DOHH2 (cell line): Measurements from ENCODE around the gene TCERG1L.

ENCODE experiments used
- H3F3A ChIP-seq: fragments of 200-600 bp; sonication (generic), shearing (Covaris generic); 2 replicates; pipeline ENCODE4 v1.6.0; 2016; ENCODE audit warnings: antibody characterized with exemption, mild to moderate bottlenecking; ENCODE audit not compliant: control insufficient read depth, insufficient read depth
- H3K27ac ChIP-seq: fragments of 200-600 bp; sonication (generic); 2 replicates; pipeline ENCODE4 v1.5.1; 2014; ENCODE audit warnings: low read depth, mild to moderate bottlenecking, low read length, moderate library complexity
- H3K27me3 ChIP-seq: fragments of 200-600 bp; sonication (generic); 2 replicates; pipeline ENCODE4 v1.6.1; 2014; ENCODE audit warnings: mild to moderate bottlenecking, low read length, mixed read lengths; ENCODE audit not compliant: control insufficient read depth
- H3K36me3 ChIP-seq: fragments of 200-600 bp; sonication (generic); 2 replicates; pipeline ENCODE4 v1.6.1; 2014; ENCODE audit warnings: mild to moderate bottlenecking, low read length, moderate library complexity, mixed read lengths; ENCODE audit not compliant: control insufficient read depth
- H3K4me1 ChIP-seq: fragments of 200-600 bp; sonication (generic); 2 replicates; pipeline ENCODE4 v1.6.1; 2014; ENCODE audit warnings: mild to moderate bottlenecking, low read length, mixed read lengths; ENCODE audit not compliant: control insufficient read depth
- H3K4me2 ChIP-seq: fragments of 200-600 bp; sonication (generic); 2 replicates; pipeline ENCODE4 v1.6.0; 2014; ENCODE audit warnings: mild to moderate bottlenecking, low read length, moderate library complexity
- H3K4me3 ChIP-seq: fragments of 200-600 bp; sonication (generic); 2 replicates; pipeline ENCODE4 v1.5.1; 2014; ENCODE audit warnings: mild to moderate bottlenecking, low read length, mixed read lengths
- H3K79me2 ChIP-seq: fragments of 200-600 bp; sonication (generic); 2 replicates; pipeline ENCODE4 v1.6.1; 2014; ENCODE audit warnings: mild to moderate bottlenecking, low read length, mixed read lengths; ENCODE audit not compliant: control insufficient read depth
- H3K9me2 ChIP-seq: fragments of 200-600 bp; sonication (generic); replicated peaks from 2 replicates; pipeline ENCODE4 v1.6.1; 2014; ENCODE audit warnings: mild to moderate bottlenecking, low read length, mixed read lengths; ENCODE audit not compliant: control insufficient read depth
- H3K9me3 ChIP-seq: fragments of 200-600 bp; sonication (generic); 2 replicates; pipeline ENCODE4 v1.6.1; 2014; ENCODE audit warnings: antibody characterized with exemption, low read length, mixed read lengths; ENCODE audit not compliant: control insufficient read depth, insufficient read depth
- H4K20me1 ChIP-seq: fragments of 200-600 bp; sonication (generic); 2 replicates; pipeline ENCODE4 v1.6.0; 2014; ENCODE audit warnings: low read depth, mild to moderate bottlenecking, antibody characterized with exemption, low read length, moderate library complexity; ENCODE audit not compliant: control insufficient read depth, insufficient read depth
- EZH2phosphoT487 ChIP-seq: fragments of 200-600 bp; sonication (generic); IDR thresholded peaks from 2 replicates; pipeline ENCODE4 v1.6.1; 2017; ENCODE audit warnings: borderline replicate concordance, mild to moderate bottlenecking, antibody characterized with exemption, low read length, moderate library complexity, mixed read lengths
- TF ChIP-seq, protein P1 (sequence below): fragments of 200-600 bp; sonication (generic); IDR thresholded peaks from one replicate; pipeline ENCODE4 v1.5.1; 2014; ENCODE audit warnings: antibody characterized with exemption, mild to moderate bottlenecking, low read depth, low read length; ENCODE audit not compliant: poor library complexity, severe bottlenecking

The TCERG1L gene

DNA sequence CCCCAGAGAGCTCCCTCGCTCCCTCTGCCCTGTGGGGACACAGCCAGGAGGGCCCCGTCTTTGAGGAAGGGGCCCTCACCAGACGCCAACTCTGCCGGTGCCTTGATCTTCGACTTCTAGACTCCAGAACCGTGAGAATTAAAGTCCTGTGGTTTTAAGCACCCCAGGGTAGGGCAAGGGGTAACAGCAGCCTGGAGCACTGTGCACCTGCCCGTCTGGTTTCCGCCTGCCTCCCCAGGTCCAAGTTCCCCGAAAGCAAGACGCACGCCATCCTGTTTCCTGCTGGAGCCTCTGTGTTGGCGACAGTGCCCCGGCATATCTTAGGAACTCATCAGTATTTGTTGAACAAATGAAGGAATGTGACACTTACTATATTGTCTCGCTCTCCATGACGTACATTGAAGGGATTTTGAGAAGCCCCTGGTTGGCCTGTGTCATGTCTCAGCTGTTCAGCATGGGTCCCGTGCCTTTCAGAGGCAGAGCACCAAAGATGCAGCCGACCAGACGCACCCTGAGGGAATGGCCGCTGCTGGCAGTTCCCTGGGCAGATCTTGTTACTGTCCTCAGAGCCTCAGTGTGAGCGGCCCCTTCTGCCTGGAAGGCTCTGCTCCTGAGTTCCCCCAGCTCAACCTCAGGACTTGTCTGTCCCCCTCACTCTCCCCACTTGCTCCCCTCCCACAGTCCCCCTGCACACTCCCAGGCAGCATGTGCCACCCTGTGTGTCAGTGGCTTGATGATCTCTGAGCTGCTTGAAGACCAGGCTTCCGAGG is 226.2 kb downstream of the TCERG1L start:
- Histone ChIP-seq H3F3A (no peaks in the 10 kb centered on the region), H3K27ac (no peak overlapping the region), H3K79me2 (no peaks in the 10 kb centered on the region), H3K9me2 (no peaks in the 10 kb centered on the region), H3K9me3 (no peaks in the 10 kb centered on the region), H3K4me2 (no peak overlapping the region), H3K4me3 (no peak overlapping the region), H3K4me1 (no peaks in the 10 kb centered on the region), H4K20me1 (no peaks in the 10 kb centered on the region), H3K36me3 (no peaks in the 10 kb centered on the region), H3K27me3 (no peaks in the 10 kb centered on the region)
- TF ChIP-seq EZH2phosphoT487, result no peak
- TF ChIP-seq, protein P1, sequence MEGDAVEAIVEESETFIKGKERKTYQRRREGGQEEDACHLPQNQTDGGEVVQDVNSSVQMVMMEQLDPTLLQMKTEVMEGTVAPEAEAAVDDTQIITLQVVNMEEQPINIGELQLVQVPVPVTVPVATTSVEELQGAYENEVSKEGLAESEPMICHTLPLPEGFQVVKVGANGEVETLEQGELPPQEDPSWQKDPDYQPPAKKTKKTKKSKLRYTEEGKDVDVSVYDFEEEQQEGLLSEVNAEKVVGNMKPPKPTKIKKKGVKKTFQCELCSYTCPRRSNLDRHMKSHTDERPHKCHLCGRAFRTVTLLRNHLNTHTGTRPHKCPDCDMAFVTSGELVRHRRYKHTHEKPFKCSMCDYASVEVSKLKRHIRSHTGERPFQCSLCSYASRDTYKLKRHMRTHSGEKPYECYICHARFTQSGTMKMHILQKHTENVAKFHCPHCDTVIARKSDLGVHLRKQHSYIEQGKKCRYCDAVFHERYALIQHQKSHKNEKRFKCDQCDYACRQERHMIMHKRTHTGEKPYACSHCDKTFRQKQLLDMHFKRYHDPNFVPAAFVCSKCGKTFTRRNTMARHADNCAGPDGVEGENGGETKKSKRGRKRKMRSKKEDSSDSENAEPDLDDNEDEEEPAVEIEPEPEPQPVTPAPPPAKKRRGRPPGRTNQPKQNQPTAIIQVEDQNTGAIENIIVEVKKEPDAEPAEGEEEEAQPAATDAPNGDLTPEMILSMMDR, result no peak

DNA sequence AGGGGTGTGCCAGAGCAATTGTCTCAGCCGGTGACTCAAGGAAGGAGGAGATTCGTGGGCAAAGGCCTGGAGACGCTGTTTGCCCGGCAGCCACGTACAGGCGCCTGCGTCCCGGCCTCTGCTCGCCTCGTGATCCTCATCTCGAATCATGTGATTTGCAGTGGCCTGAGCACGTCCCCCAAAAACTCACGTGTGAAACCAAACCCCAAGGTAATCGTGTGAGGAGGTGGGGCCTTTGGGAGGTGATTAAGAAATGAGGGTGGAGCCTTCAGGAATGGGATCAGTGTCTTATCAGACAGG is 226.8 kb downstream of the TCERG1L start:
- TF ChIP-seq, protein P1, result no peak
- TF ChIP-seq EZH2phosphoT487, result no peak
- Histone ChIP-seq H3K27me3 (no peaks in the 10 kb centered on the region), H3K36me3 (no peaks in the 10 kb centered on the region), H3K4me2 (no peak overlapping the region), H3K4me3 (no peak overlapping the region), H3F3A (no peaks in the 10 kb centered on the region), H3K4me1 (no peaks in the 10 kb centered on the region), H3K9me2 (no peaks in the 10 kb centered on the region), H3K9me3 (no peaks in the 10 kb centered on the region), H4K20me1 (no peaks in the 10 kb centered on the region), H3K27ac (no peak overlapping the region), H3K79me2 (no peaks in the 10 kb centered on the region)

DNA sequence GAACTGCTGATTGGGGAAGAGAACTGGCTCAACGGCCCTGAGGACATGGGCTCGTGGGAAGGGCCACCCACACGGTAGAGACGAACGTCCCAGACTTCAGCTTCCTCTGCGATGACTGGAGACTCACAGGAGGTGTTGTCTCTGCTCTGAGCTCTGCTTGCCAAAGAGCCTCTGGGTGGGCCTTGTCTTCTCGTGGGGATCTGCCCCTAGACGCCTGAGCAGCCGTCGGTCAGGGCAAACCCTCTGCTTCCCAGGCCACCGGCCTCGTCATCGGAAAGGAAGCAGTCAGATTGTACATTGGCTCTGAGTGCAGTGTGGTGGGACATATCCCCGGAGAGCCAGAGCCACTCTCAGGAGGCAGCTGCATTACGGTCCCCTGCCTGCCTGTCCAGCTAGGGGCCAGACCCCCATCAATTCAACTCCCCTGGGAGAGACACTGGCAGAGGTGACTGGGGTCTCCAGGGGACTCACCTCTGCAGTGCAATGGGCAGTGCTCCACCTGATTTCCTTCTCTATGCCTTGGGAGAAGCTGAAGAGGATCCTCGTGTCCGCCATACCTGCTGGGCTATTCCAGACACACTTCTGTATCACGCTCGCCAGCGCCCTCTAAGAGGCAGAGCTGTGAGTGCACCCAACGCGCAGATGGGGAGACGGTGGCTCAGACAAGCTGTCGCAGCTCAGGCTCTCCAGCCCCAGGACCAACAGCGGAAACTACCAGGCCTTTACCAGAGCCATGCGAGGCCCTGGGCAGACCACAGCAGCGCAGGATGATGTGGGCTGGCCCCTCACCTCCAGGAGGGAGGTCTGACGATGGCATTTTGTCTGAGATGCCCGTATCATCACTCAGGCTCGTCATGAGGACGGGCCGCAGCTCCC is 227.4 kb downstream of the TCERG1L start:
- H3K36me3 ChIP-seq, result no peaks in the 10 kb centered on the region
- H4K20me1 ChIP-seq, result no peaks in the 10 kb centered on the region
- TF ChIP-seq, protein P1, result peak; percentile 16
- no peak for TF ChIP-seq EZH2phosphoT487
- no peaks in the 10 kb centered on the region for H3K79me2 ChIP-seq
- H3K4me1 ChIP-seq, result no peaks in the 10 kb centered on the region
- no peak overlapping the region for H3K27ac ChIP-seq
- H3K4me2 ChIP-seq, result no peak overlapping the region
- H3K27me3 ChIP-seq, result no peaks in the 10 kb centered on the region
- no peaks in the 10 kb centered on the region for H3K9me2 ChIP-seq
- no peak overlapping the region for H3K4me3 ChIP-seq
- H3F3A ChIP-seq, result no peaks in the 10 kb centered on the region
- H3K9me3 ChIP-seq, result no peaks in the 10 kb centered on the region
